Dermis blood vessel endothelial cell (primary cell): ENCODE data around the gene SDHAF3. TPM values are rescaled to one million over a fixed set of nuclear protein-coding genes. Genes with fewer than 3 reads are reported as not detected.
A peak's percentile ranks its signal among the peaks of the same experiment; 100 is the strongest.
"Not testable (repeated sequence)": the region's sequence is repeated elsewhere in the genome, so short reads cannot be mapped to it uniquely, and the experiment has no call there.

Experiments
- DNase-seq: peaks from one replicate; pipeline ENCODE4 v3.0.0; 2010
- total RNA-seq: library from RNA; depleted of rRNA; stranded (reverse); fragments of >200 nt; gene quantifications from 2 replicates; pipeline ENCODE4 v1.2.3, GENCODE V29; 2014

The SDHAF3 gene
- total RNA-seq, 1 donor from 2014 or later = 1.4 TPM

DNA sequence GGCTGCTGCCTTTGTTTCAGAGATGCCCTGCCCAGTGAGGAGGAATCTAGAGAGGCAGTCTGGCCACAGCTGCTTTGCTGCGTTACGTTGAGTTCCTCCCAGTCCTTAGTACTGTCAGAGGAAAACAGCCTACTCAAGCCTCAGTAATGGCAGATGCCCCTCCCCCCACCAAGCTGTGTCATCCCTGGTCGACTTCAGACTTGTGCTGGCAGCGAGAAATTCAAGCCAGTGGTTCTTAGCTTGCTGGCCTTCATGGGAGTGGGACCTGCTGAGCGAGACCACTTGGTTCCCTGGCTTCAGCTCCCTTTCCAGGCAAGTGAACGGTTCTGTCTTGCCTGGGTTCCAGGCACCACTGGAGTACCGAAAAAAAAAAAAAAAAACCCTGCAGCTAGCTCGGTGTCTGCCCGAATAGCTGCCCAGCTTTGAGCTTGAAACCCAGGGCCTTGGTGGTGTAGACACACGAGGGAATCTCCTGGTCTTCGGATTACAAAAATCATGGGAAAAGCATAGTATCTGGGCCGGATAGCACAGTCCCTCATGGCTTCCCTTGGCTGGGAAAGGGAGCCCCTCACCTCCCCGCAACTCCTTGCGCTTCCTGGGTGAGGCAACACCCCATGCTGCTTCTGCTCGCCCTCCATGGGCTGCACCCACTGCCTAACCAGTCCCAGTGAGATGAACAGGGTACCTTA lies 9.1 kb downstream of the SDHAF3 start:
- DNase-seq = no peak

DNA sequence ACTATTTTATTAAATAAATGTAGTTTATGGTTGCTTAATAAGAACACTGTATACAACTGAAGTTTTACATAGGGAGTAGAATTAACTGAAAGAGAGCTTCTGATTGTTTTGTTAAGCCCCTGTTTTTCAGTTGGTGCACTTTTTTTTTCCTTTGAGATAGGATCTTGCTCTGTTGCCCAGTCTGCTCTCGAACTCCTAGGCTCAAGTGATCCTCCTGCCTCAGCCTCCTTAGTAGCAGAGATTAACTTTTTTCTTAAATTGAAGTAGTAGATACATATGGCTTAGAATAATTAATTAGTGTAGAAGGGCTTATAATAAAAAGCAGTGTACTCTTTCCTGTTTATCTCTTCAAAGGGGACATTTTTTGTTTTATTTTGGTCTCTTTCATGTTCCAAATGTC lies 11.2 kb downstream of the SDHAF3 start:
- DNase-seq = no peak

DNA sequence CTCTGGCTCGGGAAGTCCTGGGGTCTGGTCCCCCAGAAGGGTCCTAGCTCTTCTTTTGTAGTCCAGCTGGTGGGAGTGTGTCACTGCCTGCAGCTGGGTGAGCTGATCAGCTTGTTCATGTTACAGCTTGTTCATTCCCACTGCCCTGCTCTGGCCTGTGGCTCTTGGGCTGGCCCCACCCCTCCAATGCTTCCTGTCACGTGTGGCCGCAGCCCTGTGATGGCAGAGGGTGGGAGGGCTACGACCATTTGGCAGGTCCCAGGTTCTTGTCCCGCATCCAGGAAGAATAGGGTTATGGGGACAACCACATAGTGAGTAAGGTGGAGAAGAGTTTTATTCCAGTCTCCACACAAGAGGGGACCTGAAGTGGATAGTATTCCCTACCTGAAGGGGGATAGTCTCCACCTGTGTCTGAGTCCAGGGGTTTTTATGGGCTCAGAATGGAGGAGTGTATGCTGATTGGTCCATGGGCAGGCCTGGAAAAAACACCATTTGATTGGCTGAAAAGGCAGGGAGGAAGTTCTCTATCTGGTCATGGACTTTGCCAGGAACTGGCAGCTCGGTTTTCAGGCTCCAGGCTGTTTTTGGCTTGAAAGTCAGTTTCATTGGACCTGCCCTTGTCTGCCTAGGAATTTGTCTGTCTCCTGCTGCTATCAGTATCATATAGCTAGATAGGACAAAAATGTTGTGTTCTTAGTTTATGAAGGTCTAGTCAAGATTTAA lies 13.1 kb downstream of the SDHAF3 start:
- no peak for DNase-seq

GRCh38 chr7:97133159-97133558 lies 15.7 kb downstream of the SDHAF3 start:
- no peak for DNase-seq

- DNase-seq = no peak
Measured at GRCh38 chr7:97138830-97139229, 21.3 kb downstream of the SDHAF3 start.

- DNase-seq = peak; percentile 68
Measured at GRCh38 chr7:97145068-97145467, 27.6 kb downstream of the SDHAF3 start.

GRCh38 chr7:97149843-97150242 lies 32.3 kb downstream of the SDHAF3 start:
- no peak for DNase-seq

- DNase-seq = no peak
Measured at GRCh38 chr7:97155897-97156418, 38.5 kb downstream of the SDHAF3 start.

DNA sequence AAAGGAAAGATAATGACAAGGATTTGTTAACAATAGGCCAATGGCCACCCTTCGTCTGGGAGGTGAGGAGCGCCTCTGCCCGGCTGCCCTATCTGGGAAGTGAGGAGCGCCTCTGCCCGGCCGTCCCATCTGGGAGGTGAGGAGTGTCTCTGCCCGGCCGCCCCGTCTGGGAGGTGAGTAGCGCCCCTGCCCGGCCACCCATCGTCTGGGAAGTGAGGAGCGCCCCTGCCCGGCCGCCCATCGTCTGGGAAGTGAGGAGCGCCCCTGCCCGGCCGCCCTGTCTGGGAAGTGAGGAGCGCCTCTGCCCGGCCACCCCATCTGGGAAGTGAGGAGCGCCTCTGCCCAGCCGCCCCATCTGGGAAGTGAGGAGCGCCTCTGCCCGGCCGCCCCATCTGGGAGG lies 42.5 kb downstream of the SDHAF3 start:
- DNase-seq = not testable (repeated sequence)

DNA sequence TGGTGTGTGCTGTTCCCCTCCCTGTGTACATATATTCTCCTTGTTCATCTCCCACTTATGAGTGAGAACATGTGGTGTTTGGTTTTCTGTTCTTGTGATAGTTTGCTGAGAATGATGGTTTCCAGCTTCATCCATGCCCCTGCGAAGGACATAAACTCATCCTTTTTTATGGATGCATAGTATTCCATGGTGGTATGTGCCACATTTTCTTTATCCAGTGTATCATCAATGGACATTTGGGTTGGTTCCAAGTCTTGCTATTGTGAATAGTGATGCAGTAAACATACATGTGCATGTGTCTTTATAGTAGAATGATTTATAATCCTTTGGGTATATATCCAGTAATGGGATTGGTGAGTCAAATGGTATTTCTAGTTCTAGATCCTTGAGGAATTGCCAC lies 44.1 kb downstream of the SDHAF3 start:
- DNase-seq = not testable (repeated sequence)

DNA sequence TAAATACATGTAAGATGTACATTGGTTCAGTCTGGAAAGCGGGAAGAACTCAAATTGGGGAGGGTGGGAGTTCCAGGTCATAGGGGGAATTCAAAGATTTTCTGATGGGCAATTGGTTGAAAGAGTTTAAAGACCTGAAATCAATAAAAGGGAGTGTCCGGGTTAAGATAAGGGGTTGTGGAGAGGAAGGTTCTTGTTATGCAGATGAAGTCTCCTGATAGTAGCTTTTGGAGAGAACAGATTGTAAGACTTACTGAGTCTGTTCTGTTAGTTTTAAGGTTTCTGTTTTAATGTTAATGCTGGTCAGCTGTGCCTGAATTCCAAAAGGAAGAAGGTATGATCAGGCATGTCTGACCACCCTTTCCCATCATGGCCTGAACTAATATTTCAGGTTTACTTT lies 48.8 kb downstream of the SDHAF3 start:
- DNase-seq = no peak

- peak; percentile 4 for DNase-seq
Measured at GRCh38 chr7:97167176-97167575, 49.7 kb downstream of the SDHAF3 start.

DNA sequence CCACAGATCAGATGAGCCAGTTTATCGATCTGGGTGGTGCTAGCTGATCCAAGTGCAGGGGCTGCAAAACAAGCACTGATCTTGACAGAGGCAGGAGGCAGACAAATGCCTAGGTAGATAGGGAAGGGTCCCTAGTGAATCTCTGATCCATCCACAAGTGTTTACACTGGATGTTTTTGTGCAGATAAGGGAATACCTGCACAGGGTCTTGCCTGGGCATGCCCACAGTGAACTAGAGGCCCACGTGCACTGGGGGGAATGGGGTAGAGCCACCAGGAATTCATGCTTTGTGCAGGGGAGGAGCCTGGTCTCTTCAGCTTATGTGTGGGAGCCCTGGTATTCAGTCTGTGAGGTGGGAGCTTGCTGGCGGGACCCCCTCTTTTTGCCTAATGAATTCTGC lies 50.3 kb downstream of the SDHAF3 start:
- DNase-seq = no peak

DNA sequence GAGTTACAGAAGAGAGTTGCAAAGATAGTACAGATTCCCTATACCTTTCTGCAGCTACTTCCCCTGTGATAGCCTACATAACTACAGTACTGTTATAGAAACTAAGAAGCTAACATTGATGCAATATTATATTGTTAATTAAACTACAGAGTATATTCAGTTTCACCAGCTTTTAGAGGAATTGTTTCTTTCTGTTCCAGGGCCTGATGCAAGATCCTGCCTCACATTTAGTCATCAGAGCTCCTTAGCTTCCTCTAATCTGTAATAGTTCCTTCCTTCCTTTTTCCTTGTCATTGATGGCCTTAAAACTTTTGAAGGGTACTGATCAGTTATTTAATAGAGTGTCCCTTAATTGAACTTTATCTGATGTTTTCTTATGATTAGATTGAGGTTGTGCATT lies 56.8 kb downstream of the SDHAF3 start:
- peak; percentile 13 for DNase-seq

- peak; percentile 73 for DNase-seq
Measured at GRCh38 chr7:97179454-97180104, 62.1 kb downstream of the SDHAF3 start.

DNA sequence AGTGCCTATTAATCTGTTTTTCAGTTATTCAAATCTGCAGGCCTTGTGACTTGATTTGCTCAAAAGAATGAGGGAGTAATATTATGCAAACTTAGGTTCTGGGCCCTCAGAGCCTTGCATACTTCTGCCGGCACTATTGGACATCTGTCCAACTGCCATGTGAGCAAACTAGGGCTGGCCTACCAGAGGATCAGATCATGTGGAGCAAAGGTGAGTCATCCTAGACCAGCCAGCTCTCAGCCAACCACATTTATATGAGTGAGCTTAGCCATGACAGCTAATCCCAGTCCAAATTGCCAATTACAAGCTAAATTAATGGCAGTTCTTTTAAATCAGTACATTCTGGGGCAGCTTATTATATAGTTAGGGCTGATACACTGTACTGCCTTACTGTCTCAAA lies 69.6 kb downstream of the SDHAF3 start:
- DNase-seq = no peak

GRCh38 chr7:97196174-97196573 lies 78.7 kb downstream of the SDHAF3 start:
- DNase-seq = not testable (repeated sequence)

- DNase-seq = no peak
Measured at GRCh38 chr7:97198596-97198995, 81.1 kb downstream of the SDHAF3 start.

- no peak for DNase-seq
Measured at GRCh38 chr7:97200018-97200417, 82.5 kb downstream of the SDHAF3 start.

DNA sequence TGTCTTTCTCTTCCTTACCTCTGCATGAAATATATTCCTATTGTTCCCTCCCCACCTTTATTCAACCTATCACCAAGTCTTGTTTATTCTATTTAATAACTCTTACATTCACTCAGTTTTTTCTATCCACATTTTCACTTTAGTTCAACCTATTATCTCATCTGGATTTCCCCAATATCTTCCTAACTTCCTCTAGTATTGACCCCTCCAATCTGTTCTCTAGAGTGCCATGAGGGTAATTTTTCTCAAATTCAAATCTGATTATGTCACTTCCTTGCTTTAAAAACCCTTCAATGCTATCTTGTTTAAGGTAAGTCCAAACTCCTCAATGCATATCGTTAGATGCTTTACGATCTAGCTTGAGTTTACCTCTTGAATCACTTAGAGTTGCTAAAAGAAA lies 86.5 kb downstream of the SDHAF3 start:
- no peak for DNase-seq

DNA sequence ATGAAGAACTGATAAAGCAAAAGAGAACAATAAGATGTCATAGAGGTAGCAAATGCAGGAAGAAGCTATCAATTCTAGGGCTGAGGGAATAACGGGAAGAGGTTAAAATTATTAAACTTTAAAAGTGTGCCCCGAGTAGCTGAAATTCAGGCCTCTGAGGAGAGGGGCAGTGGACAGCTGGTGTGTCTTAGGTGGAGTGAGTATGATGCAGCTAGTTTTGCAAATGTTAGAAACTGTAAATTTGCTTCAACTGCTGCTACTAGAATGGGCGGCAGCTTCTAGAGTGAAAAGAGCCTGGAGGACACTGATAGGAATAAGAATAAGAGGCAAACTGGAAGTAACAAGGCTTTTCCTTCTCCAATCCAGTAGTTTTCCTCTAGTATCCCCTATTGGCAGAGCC lies 87.3 kb downstream of the SDHAF3 start:
- no peak for DNase-seq

GRCh38 chr7:97215556-97215955 lies 98.1 kb downstream of the SDHAF3 start:
- no peak for DNase-seq

GRCh38 chr7:97218767-97219166 lies 101.3 kb downstream of the SDHAF3 start:
- no peak for DNase-seq

DNA sequence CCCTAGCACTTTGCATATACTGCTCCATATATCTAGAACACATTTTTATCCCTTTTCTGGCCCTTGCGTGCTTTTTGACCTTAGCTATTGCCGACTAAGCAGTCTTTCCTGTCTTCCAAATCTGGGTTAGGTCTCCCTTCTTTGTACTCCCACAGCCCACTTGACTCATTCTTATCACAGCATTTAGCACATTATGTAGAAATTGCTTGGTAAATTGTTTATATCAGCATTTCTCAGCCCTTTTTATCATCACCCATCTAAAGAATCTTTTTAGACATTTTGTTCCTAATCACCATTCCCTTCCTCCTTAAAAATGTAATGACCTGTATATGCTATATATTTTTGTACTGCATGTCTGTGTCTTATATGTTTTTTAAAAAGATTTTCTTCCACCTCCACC lies 101.7 kb downstream of the SDHAF3 start:
- DNase-seq = no peak
